Progenitor cell of endocrine pancreas (in vitro differentiated cells): Measurements from ENCODE around the gene PIGQ. TPM values are rescaled to one million over a fixed set of nuclear protein-coding genes. Genes with fewer than 3 reads are reported as not detected.

Experiments
- DNase-seq: peaks from one replicate; pipeline ENCODE4 v3.0.0; 2021; ENCODE audit warnings: low spot score; ENCODE audit not compliant: unreplicated experiment
- H3K27ac Mint-ChIP-seq: 2 replicates; pipeline ENCODE4 v1.8.0; 2021; ENCODE audit warnings: mild to moderate bottlenecking, moderate library complexity, mixed read lengths
- H3K27me3 Mint-ChIP-seq: 2 replicates; pipeline ENCODE4 v1.8.0; 2021; ENCODE audit warnings: mixed read lengths
- H3K36me3 Mint-ChIP-seq: 2 replicates; pipeline ENCODE4 v1.8.0; 2022; ENCODE audit warnings: mixed read lengths; ENCODE audit not compliant: insufficient read depth
- H3K4me1 Mint-ChIP-seq: 2 replicates; pipeline ENCODE4 v1.8.0; 2021; ENCODE audit warnings: low read depth, mixed read lengths
- H3K4me3 Mint-ChIP-seq: 2 replicates; pipeline ENCODE4 v1.8.0; 2021; ENCODE audit warnings: low read depth, mild to moderate bottlenecking, moderate library complexity, mixed read lengths
- H3K9me3 Mint-ChIP-seq: 2 replicates; pipeline ENCODE4 v1.8.0; 2021; ENCODE audit warnings: low read depth, mixed read lengths
- long read RNA-seq: library from polyadenylated mRNA; unstranded; transcript quantifications from one replicate; pipeline ENCODE4 v2.0.0, GENCODE V29; 2020
- total RNA-seq: library from RNA; stranded (reverse); gene quantifications from 2 replicates; pipeline ENCODE4 v1.2.1, GENCODE V29; 2021
- TF ChIP-seq, protein P1 (sequence below): fragments of 200-600 bp; sonication (generic); IDR thresholded peaks from one replicate; pipeline ENCODE4 v1.5.0; 2021; ENCODE audit warnings: antibody characterized with exemption, mild to moderate bottlenecking; ENCODE audit not compliant: unreplicated experiment

The PIGQ gene
- 109 TPM in 2 replicates for total RNA-seq
- long read RNA-seq, partial matches to known transcripts = 0 of 6 reads
- long read RNA-seq, other reads (novel, unspliced or antisense) = 5 of 6 reads

DNA sequence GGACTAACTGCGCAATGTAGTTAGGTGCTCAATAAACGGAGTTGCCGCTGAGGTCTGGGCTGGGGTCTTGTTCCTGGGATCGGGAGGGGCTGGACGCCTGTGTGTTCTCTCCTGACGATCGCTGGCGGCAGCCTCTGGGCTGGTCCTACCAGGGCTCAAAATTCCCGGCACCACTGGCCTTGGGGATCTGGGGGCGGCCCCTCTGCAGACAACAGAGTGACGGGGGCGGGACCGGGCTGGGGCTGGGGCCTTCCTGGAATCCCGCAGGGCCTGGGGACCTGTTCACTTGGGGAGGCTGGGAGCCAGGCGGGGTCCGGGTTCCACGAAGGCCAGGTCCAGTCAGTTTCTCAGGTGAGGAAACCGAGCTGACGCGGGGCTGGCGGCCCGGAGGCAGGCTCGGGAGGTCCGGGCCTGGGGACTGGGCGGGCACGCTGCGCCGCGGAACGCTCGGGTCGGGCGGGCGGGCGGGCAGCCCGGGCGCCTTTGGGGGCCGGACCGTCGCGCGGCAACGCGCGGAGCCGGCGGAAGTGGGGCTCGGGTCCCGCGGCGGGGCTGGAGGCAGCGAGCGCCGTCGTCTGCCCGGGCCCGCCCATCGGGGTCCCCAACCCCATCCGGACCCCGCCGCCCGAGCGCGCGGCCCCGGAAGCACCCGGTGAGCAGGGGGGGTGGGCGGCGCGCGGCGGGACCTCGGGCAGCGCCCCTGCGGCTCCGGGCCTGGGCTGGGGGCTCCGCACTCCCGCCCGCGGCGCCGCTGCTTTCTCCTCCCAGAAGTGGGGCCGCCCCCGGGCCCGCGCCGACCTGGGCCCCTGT, at the start of gene PIGQ:
Gene PIGQ, plus strand, starts transcription at position 524 of the 810 bp plus-strand sequence. CDS start 4,107 bp downstream, outside the sequence.
- peak; percentile 44 for DNase-seq
- Mint-ChIP-seq H3K27ac (peak within 1 kb of the TSS; percentile 90), H3K9me3 (no peaks in the 10 kb centered on the region), H3K27me3 (no peaks in the 10 kb centered on the region), H3K36me3 (no peaks in the 10 kb centered on the region), H3K4me3 (peak within 1 kb of the TSS; percentile 83), H3K4me1 (peaks cover 20% of the 10 kb centered on the region)
- TF ChIP-seq, protein P1, sequence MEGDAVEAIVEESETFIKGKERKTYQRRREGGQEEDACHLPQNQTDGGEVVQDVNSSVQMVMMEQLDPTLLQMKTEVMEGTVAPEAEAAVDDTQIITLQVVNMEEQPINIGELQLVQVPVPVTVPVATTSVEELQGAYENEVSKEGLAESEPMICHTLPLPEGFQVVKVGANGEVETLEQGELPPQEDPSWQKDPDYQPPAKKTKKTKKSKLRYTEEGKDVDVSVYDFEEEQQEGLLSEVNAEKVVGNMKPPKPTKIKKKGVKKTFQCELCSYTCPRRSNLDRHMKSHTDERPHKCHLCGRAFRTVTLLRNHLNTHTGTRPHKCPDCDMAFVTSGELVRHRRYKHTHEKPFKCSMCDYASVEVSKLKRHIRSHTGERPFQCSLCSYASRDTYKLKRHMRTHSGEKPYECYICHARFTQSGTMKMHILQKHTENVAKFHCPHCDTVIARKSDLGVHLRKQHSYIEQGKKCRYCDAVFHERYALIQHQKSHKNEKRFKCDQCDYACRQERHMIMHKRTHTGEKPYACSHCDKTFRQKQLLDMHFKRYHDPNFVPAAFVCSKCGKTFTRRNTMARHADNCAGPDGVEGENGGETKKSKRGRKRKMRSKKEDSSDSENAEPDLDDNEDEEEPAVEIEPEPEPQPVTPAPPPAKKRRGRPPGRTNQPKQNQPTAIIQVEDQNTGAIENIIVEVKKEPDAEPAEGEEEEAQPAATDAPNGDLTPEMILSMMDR = no peak

DNA sequence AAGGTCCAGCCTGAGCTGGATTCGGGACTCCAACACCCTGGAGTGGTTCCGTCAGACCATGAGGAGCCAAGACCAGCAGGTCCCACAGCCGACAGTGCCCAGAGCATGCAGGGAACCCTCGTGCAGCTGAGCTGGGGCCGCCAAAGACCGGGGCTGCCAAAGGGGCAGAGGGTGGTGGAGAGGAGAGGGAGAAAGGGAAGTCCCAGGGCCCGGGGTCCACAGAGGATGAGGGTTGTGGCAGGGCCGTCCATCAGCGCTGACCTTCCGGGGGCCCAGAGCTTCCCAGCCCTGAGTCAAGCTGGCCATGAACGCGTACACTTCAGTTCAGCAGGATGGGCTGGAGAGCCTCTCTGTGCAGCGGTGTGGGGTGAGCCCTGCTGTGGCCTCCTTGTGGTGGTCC, 48.9 kb upstream of the PIGQ start:
- DNase-seq = no peak
- Mint-ChIP-seq H3K4me3 (no peak overlapping the region), H3K4me1 (peaks cover 6% of the 10 kb centered on the region), H3K36me3 (peaks cover 6% of the 10 kb centered on the region), H3K9me3 (no peaks in the 10 kb centered on the region), H3K27me3 (no peaks in the 10 kb centered on the region), H3K27ac (no peak overlapping the region)
- TF ChIP-seq, protein P1 = no peak

DNA sequence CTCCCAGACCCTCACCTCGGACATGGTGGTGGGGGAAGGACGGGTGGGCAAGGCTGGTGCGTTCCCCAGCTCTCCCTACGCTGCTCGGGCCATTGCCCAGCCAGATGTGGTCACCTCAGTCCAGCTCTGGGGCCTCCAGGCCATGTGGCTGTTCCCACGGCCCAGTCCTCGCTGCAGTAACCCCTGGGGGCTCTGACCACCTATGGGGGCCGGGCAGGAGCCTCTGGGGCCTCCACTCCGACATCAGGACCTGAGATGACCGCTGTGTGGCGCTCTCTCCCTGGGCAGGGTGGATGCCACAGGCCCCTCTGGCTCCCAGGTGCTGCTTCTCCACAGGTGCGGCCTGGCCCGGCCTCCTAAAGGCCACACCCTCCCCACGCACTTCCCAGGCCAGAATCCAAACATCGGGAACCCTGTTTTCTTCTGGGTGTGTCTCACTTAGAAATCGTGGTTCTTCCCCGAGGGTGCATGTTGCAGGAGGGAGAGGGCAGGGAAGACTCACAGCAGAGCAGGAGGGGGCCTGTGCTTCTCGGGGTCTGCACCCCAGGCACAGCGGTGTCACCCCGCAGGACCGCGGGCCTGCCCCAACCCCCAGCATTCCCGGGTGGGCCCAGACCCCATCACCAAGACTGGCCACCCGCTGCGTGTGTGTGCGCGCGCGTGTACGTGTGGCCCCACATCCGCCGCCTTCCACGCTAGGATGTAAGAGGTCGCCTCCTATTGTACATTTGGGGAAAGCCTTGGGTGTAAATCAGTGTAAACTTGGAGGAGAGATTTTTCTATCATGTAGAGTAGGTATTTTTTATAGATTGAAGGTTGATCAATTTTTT, 48.2 kb upstream of the PIGQ start:
- no peak for DNase-seq
- Mint-ChIP-seq H3K27ac (no peak overlapping the region), H3K36me3 (peaks cover 3% of the 10 kb centered on the region), H3K27me3 (no peaks in the 10 kb centered on the region), H3K9me3 (no peaks in the 10 kb centered on the region), H3K4me3 (no peak overlapping the region), H3K4me1 (peaks cover 11% of the 10 kb centered on the region)
- TF ChIP-seq, protein P1 = no peak

DNA sequence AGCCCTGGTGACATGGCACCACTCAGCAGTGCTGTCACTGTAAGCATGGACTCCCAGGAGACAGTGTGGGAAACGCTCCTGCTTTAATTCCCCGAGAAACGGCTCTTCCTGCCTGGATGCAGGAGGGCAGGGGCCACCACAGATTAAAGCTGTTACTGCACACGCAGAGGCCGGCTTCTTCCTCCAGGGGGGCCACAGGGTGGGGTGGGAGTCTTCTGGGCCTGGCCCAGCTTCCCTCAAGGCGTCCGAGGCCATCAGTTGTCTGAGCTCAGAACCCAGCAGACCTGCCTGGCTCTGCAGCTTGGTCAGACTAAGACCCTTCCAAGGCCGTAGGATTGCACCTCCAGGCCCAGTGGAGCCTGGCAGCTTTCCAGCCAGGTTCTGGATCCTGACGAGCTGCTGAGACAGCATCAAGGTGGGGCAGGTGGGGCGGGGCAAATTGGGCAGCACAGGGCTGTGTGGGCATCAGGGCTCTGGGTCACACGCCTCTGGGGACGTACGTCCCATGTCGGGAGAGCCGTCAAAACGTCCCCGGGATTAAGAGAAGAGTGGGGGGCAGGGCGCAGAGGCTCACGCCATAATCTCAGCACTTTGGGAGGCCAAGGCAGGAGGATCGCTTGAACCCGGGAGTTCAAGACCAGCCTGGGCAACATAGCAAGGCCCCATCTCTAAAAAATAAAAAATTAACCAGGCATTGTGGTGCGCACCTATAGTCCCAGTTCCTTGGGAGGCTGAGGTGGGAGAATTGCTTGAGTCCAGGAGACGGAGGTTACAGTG, 47.3 kb upstream of the PIGQ start:
- Mint-ChIP-seq H3K27ac (peak overlapping the region; percentile 16), H3K4me3 (no peak overlapping the region)

More for the DNA sequence above, 47.3 kb upstream of the PIGQ start:
- peaks cover 12% of the 10 kb centered on the region for H3K4me1 Mint-ChIP-seq
- no peaks in the 10 kb centered on the region for H3K9me3 Mint-ChIP-seq
- peaks cover 2% of the 10 kb centered on the region for H3K36me3 Mint-ChIP-seq
- TF ChIP-seq, protein P1 = no peak
- no peak for DNase-seq
- H3K27me3 Mint-ChIP-seq = no peaks in the 10 kb centered on the region
